Thoracic aorta (tissue), 2 donors: ENCODE data around the gene SLC26A1. TPM values are rescaled to one million over a fixed set of nuclear protein-coding genes. Genes with fewer than 3 reads are reported as not detected.

Source experiments
- ATAC-seq: fragments of 150-250 bp; one replicate; pipeline ENCODE4 v1.8.0; 2017; ENCODE audit warnings: low read depth; ENCODE audit not compliant: insufficient number of reproducible peaks, low FRiP score
- DNase-seq: peaks from one replicate; pipeline ENCODE4 v3.0.0-alpha.2; 2020; ENCODE audit warnings: low spot score
- H3K27ac ChIP-seq, 2 donors: fragments of 200-600 bp; sonication (generic); 1 replicate in 1 of 2; 2 replicates in 1 of 2; pipeline ENCODE4 v1.5.1; 2016; ENCODE audit warnings: mild to moderate bottlenecking in 2 of 2, moderate library complexity in 2 of 2
- H3K27me3 ChIP-seq: fragments of 200-600 bp; sonication (generic); replicated peaks from 2 replicates; pipeline ENCODE4 v1.6.0; 2016; ENCODE audit warnings: mild to moderate bottlenecking; ENCODE audit not compliant: insufficient read depth
- H3K36me3 ChIP-seq: fragments of 200-600 bp; sonication (generic); one replicate; pipeline ENCODE4 v1.5.1; 2016
- H3K4me1 ChIP-seq, 2 donors: fragments of 200-600 bp; sonication (generic); 1 replicate in 1 of 2; 2 replicates in 1 of 2; pipeline versions ENCODE4 v1.5.1 to v1.6.0; 2016; ENCODE audit warnings: low read depth in 2 of 2, mild to moderate bottlenecking in 1 of 2; ENCODE audit not compliant: control insufficient read depth in 1 of 2
- H3K4me3 ChIP-seq: fragments of 200-600 bp; sonication (generic); 2 replicates; pipeline ENCODE4 v1.5.1; 2016; ENCODE audit warnings: mild to moderate bottlenecking
- H3K9me3 ChIP-seq: fragments of 200-600 bp; sonication (generic); 2 replicates; pipeline ENCODE4 v1.5.1; 2016
- CTCF ChIP-seq: fragments of 200-600 bp; sonication (generic); IDR thresholded peaks from one replicate; pipeline ENCODE4 v1.5.1; 2019; ENCODE audit warnings: antibody characterized with exemption
- total RNA-seq, 2 donors: library from RNA; depleted of rRNA; stranded (reverse); fragments of >200 nt; gene quantifications; one replicate each; pipeline versions ENCODE4 v1.1.0 to v1.2.3, GENCODE V29; 2016

SLC26A1 gene
- total RNA-seq, 2 donors from 2014 or later, result not detected

- no peak overlapping the region for H3K27ac ChIP-seq
- peaks cover 14 to 24% of the 10 kb centered on the region in 2 donors for H3K4me1 ChIP-seq
- peak overlapping the region; percentile 74 for H3K4me3 ChIP-seq
- no peak for TF ChIP-seq CTCF
- DNase-seq (no peak), ATAC-seq (no peak)
- no peaks in the 10 kb centered on the region for H3K36me3 ChIP-seq
- no peaks in the 10 kb centered on the region for H3K9me3 ChIP-seq
- H3K27me3 ChIP-seq, result no peaks in the 10 kb centered on the region
Measured at GRCh38 chr4:986428-986878, 6.8 kb downstream of the SLC26A1 start.

DNA sequence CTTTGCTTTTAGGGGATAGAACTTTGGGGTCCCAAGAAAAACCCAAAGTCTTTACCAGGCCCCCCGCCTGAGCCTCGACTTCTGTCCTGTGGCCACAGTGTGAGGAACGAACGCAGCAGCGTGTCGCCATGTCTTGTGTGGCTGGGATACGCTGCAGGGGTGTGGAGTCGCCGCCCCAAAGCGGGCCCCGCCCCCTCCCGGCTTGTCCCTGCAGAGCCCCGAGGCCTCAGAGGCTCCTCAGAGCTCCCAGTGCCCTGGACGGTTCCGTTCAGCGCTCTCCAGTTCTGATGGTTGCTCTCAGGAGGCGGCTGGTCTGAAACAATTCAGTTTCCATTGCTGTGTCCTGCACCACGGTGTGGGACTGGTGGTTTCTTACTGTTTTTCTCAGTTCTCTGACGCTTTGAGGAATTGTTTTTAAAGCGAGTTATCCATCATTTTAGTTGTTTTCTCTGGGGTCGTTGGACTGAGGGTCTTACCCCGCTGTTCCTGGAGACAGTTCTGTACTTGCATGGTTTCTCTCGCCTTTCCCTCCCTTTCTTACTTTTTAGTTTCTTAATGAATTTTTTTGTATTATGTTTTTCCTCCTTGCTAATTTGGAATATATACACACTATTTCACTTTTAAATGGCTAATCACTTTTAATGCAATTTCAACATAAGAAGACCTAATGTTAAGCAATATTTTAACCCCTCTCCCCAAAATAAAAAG lies 7.9 kb downstream of the SLC26A1 start:
- no peak overlapping the region for H3K27ac ChIP-seq
- no peaks in the 10 kb centered on the region for H3K9me3 ChIP-seq
- H3K36me3 ChIP-seq, result no peaks in the 10 kb centered on the region
- ATAC-seq (no peak), DNase-seq (no peak)
- H3K4me1 ChIP-seq, result peaks cover 14 to 24% of the 10 kb centered on the region in 2 donors
- H3K27me3 ChIP-seq, result no peaks in the 10 kb centered on the region
- no peak for TF ChIP-seq CTCF
- peak overlapping the region; percentile 45 for H3K4me3 ChIP-seq

DNA sequence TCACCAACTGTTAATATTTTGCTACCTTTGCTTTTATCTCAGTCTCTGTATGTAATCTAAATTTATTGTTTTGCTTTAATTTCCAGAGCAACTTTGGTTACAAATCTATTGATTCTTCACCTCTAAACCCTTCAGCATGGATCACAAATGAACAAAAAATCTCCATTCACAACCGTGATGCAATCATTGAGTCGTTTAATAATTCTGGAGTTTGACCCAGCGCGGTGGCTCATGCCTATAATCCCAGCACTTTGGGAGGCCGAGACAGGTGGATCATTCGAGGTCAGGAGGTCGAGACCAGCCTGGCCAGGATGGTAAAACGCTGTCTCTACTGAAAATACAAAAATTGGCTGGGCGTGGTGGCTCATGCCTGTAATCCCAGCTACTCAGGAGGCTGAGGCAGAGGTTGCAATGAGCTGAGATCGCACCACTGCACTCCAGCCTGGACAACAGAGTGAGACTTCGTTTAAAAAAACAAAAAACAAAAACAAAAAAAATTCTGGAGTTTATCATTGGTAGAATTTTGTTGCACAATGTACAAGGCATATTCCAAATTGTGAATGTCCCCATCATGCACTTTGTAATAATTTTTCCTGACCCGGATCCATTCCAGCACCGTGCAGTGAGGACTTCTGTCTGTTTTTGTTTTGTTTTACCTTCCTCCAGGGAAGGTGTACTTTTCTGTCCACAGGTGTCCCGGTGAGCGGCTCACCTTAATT lies 8.7 kb downstream of the SLC26A1 start:
- peak overlapping the region; percentile 45 for H3K4me3 ChIP-seq
- no peak for DNase-seq

DNA sequence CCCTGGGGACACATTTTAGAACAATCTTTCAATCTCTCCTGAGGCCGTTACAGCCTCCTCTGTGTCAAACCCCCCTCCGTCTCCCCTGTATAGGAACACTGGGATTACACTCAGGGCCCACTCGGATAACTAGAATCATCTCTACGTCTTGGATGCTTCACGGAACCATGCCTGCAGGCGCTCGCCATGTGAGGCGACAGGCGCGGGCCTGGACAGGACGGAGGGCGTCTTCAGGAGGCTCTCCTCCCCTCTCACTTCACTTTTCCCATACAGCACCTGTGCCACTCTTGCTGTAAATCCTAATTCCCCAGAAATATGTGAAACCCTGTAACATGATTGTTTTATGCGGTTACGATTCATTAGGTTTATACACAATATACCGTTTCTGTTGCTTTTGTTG lies 10.4 kb downstream of the SLC26A1 start:
- no peak for TF ChIP-seq CTCF
- Histone ChIP-seq H3K4me3 (no peak overlapping the region), H3K4me1 (peaks cover 13 to 19% of the 10 kb centered on the region in 2 donors), H3K27ac (no peak overlapping the region), H3K27me3 (no peaks in the 10 kb centered on the region), H3K36me3 (no peaks in the 10 kb centered on the region), H3K9me3 (no peaks in the 10 kb centered on the region)
- ATAC-seq (no peak), DNase-seq (no peak)

More for the DNA sequence above, 8.7 kb downstream of the SLC26A1 start:
- H3K36me3 ChIP-seq, result no peaks in the 10 kb centered on the region
- no peak overlapping the region for H3K27ac ChIP-seq
- no peak for ATAC-seq
- H3K27me3 ChIP-seq, result no peaks in the 10 kb centered on the region
- H3K9me3 ChIP-seq, result no peaks in the 10 kb centered on the region
- no peak for TF ChIP-seq CTCF
- peaks cover 14 to 24% of the 10 kb centered on the region in 2 donors for H3K4me1 ChIP-seq

- ATAC-seq (no peak), DNase-seq (no peak)
- TF ChIP-seq CTCF, result no peak
- peaks cover 7 to 13% of the 10 kb centered on the region in 2 donors for H3K4me1 ChIP-seq
- no peaks in the 10 kb centered on the region for H3K27me3 ChIP-seq
- no peaks in the 10 kb centered on the region for H3K36me3 ChIP-seq
- H3K9me3 ChIP-seq, result no peaks in the 10 kb centered on the region
- no peak overlapping the region for H3K27ac ChIP-seq
- no peak overlapping the region for H3K4me3 ChIP-seq
Measured at GRCh38 chr4:982291-982690, 10.9 kb downstream of the SLC26A1 start.
